ENCODE results near the gene TRPM6.
"Not testable (repeated sequence)": the region's sequence is repeated elsewhere in the genome, so short reads cannot be mapped to it uniquely, and the experiment has no call there.

Gene TRPM6

DNA sequence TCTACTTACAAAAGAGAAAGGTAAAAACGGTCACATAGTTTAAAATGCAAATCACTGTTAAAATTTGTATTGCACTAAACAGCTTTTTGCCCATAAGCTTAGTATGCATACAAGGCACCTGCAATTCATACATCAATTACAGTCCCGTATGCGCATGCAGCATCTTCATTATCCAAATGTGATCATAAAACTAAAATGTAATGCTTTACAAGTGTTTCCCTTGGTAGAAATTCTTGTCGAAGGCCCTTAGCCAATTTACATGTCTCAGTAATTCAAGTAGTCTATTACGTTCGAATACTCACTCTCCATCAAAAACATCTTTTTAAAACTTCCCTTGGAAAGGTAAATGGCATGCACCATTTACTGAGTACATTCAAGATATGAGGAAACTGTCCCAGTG, 32.6 kb downstream of the TRPM6 start:
- no peak for DNase-seq

GRCh38 chr9:74853024-74853423, 34.7 kb downstream of the TRPM6 start:
- DNase-seq, result not testable (repeated sequence)

GRCh38 chr9:74848153-74848525, 39.6 kb downstream of the TRPM6 start:
- no peak for DNase-seq

- no peak for DNase-seq
Observed at GRCh38 chr9:74847478-74848152, 40.1 kb downstream of the TRPM6 start.

DNA sequence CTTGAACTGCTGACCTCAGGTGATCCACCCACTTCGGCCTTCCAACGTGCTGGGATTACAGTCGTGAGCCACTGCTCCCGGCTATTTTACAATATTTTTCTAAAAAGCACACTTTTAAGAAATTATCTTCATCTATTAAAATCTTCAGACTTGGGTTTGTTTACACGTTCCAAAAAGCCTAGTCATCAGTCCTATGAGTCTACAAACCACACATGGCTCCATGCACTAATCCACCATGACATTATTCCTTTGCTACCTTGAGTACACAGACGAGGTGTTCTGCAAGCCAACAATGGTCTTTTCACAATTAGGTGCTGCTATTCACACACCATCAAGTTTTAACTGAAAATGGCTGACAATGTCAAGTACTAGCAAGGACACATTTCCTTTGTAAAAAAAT, 41.0 kb downstream of the TRPM6 start:
- DNase-seq, result no peak

DNA sequence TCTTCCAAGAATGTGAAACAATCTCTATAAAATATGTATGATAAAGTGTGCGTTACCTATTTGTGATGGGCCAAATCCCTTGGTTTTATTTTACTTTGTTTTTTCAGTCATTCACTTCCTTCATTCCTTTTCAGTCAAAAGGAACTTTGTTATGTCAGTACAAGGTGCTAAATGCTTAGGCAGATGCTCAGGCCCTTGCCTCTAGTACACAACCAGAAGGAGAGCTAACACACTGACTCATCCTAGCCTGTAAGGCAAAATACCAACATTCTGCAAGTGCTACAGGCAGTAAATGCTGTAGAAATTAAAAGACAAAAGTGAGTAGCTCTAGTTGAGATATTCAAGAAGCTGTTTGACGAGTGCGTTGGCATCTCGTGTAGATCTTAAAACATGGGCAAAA, 49.4 kb downstream of the TRPM6 start:
- no peak for DNase-seq

DNA sequence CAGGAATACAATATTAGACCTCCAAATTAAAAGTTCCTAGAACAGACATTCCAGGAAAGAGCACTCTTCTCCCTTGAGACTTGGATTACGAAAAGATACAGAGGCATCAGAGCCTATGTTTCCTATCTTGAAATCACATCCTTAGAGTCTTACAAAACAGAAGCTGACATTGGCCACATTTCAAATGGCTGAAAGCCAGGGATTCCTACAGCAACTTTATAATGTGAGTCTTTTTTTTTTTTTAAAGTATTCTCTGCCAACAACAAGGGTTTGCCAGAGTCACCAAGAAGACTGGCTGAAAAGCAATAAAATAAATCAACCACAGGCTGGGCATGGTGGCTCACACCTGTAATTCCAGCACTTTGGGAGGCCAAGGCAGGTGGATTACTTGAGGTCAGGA, 63.1 kb downstream of the TRPM6 start:
- DNase-seq, result no peak

DNA sequence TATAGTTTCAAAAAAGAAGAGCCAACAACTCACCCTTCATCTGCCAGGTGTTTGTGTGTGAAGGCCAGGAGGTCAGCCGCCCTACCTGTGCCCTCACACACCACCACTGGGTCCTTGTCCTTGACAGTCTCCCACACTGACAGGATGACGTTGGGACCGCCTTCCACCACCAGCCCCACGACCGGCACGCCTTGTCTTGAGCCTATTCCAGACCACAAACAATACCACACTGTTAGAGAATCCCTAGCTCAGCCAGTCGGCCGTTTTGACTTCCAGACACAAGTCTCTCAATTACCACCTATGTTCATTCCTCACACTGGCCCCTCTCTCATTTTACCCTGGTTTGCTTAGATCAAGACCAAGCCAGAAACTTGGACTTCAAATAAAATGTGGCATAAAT, 66.1 kb downstream of the TRPM6 start:
- no peak for DNase-seq

DNA sequence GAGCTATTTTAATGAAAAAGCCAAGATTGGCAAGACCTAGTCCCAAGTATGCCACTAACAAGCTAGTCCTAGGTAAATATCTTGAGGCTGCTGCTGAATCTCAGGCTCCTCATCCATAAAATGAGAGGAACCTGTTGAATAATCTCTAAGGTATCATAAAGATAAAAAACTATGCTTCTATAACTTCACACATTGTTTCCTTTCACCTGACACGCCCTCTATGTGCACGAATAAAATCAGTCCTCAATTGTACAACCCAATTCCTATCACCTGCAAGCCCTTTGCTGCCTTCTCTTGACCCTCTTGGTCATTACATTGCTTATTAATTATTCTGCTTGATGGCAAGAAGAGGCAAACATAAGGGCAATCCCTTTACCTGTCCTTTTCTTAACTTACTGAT, 69.9 kb downstream of the TRPM6 start:
- DNase-seq, result no peak

DNA sequence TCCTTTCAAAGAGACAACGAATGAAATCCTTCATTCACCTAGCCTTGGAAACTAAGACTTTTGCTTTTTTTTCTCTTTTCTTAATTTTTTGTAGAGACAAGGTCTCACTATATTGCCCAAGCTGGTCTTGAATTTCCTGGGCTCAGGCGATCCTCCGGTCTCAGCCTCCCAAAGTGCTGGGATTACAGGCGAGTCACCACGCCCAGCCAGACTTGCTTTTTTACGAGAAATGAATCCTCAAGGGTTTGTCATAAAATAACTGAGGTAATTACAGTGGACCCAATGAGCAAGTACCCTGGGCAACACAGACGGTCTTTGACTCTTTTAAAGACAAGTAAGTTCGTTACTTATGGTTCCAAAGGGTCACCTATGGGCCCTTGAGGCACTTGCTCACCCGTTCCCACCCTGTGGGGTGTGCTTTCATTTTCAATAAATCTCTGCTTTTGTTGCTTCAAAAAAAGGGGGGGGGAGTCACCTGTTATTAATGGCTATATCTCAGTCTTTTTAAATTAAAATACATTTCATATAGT, 70.4 kb downstream of the TRPM6 start:
- DNase-seq, result no peak

DNA sequence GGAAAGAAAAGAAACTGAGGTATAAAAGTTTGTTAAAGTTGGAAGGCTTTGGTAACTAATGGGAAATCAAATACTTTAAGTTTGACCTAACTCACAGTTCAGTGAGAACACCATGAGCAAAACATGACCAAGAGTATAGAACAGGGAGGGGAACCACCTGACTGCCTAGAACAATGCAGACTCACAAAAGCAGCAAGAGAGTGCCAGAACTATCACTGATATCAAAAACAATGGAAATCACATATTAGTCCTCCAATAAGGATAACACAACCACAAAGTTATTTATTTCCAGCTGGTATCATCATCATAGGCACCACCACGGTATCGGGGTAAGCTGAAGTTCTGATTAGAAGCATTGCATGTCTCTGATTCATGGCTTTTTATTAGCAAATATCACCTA, 77.5 kb downstream of the TRPM6 start:
- no peak for DNase-seq

DNA sequence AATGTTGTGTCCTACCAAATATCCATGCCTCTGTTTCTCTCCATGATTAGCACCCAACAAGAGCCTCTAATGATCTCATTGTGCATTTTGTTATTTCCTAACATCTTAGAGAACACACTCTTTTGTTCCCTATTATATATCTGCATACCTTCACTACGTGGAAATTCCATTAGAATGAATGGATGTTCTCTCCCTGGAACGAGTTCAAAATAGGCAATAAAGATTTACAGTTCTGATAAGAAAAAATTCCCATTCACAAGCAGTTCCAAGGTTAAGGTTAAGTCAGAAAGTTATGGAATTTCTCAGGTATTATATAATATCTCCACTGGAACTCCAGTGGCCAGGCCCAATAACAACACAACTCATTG, 83.7 kb downstream of the TRPM6 start:
- DNase-seq, result no peak

GRCh38 chr9:74803376-74804017, 84.2 kb downstream of the TRPM6 start:
- DNase-seq, result no peak

- no peak for DNase-seq
Observed at GRCh38 chr9:74800226-74800625, 87.5 kb downstream of the TRPM6 start.

DNA sequence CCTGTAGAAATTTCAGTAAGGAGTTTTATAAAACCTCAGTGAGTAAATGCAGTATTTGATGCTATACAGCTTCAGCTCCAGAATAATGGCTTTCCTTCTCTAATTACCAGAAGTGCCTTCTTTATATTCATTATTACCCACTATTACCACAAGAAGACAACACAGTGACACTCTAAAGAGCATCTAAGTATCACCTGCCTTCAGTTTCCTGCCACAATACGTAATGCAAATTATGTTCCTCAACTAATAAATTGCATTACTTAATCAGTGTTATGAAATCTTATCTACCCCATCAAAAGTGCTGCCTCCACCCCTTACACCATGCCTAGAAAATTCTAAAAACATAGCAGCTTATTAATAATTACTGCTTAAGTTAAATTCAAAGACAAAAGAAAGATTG, 91.9 kb downstream of the TRPM6 start:
- DNase-seq, result no peak

- no peak for DNase-seq
Observed at GRCh38 chr9:74795081-74795480, 92.6 kb downstream of the TRPM6 start.

- DNase-seq, result no peak
Observed at GRCh38 chr9:74784506-74784905, 103.2 kb downstream of the TRPM6 start.

- no peak for DNase-seq
Observed at GRCh38 chr9:74783408-74783807, 104.3 kb downstream of the TRPM6 start.

DNA sequence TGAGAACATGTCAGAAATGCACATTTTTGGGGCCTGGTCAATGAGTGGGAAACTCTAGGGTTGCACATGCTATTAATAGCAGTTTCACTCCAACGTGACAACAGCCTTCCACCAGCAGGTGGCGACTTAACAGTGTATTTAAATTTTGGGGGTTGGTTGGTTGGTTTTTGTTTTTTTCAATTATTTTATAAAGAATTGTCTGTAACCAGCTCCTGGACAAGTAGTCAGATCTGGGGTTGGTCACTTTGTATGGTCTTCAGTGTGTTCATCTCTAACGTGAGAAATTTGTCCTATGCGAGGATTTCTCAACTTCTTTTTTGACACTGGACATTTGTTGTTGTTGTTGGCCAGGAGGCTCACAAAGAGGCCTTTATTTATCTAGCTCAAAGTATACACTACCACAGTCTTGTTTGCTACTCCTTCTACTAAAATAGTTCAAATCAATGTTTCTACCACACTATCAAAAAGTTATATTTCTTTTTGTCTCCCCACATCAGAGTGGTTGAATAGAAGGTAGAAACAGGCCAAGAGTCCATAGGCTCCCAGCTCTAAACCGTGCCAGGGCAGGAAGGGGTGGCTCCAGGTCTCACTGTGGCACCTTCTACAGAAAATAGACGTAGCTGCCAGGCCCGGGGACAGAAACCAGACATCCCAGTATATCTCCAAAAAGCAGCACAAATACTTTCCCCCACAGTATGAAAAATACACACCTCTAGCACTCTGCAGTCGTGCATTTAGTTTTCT, 110.4 kb downstream of the TRPM6 start:
- DNase-seq, result no peak

DNA sequence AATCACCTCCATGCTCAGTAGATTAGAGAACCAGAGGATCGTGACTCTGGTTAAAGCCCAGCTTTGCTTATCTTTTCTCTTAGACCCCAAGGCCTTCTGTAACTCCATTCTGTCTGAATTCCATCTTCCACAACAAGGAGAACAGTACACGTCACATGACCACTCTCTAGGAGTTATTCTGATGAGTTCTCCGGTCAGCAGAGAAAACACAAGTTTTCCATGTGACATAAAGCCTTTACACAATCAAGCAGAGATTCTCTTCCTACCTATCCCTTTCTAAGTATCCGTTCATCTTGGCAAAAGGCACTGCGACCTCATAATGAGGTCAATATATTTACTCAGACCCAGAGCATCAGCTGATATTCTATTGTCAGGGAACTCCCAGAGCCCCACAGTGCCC, 112.3 kb downstream of the TRPM6 start:
- no peak for DNase-seq

DNA sequence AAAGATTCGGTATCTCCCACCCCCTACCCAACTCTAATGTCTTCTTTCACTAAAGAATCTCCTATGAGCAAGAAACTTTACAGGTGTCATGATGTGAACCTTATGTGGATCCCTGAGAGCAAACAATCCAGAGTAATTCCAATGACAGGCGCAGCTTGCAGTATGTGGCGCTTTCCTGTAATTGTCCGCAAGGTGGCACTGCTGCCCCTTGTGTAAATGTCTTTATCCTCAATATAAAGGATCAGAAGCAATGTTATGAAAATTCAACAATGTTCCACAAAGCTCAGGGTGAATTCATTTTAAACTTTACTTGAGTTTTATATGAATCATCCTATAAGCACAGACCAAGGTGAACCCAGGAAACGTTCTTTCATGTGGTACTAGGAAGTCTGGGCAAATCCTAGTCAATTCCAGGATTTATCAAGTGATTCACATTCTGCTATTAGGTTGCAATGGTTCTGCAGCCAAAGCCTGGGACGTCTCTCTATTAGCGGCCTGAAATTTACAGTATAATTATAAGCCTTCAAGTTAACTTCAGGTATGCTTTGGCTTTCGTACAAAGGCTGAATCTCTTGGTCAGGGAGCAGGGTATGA, 113.7 kb downstream of the TRPM6 start:
- DNase-seq, result no peak

- no peak for DNase-seq
Observed at GRCh38 chr9:74772121-74772520, 115.6 kb downstream of the TRPM6 start.

GRCh38 chr9:74771672-74772071, 116.0 kb downstream of the TRPM6 start:
- DNase-seq, result no peak

DNA sequence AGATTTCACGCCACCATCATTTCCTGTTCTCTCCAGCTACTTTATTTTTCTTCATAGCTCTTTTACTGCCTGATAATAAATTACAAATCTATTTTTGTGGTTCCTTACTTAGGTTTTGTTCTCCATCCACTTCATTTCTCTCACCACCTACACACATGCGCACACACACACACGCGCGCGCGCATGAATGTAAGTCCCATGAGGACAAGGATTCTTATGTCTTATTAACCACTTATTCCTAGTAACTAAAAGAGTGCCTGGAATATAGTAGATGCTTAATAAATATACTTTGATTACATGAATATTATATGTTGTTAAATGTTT, 116.5 kb downstream of the TRPM6 start:
- DNase-seq, result no peak

Data from NCI-H1417 treated with DMSO at 0.1 percent for 48 hours (cell line).